A549 (cell line): Measurements from ENCODE around the gene FILIP1L. TPM values are rescaled to one million over a fixed set of nuclear protein-coding genes. Genes with fewer than 3 reads are reported as not detected.

ENCODE experiments used
- ATAC-seq, 2 experiments: fragments of 200-7000 bp in 1 of 2; fragments of >200 bp in 1 of 2; cut with Nextera tagmentation in 1 of 2; cut with Tn5 transposase in 1 of 2; 3 replicates each; pipeline versions ENCODE4 v1.8.0 to v1.9.1; 2018 to 2020; ENCODE audit warnings: mild to moderate bottlenecking in 1 of 2, moderate library complexity in 1 of 2
- CTCF ChIA-PET: fragments of 300-600 bp; sonication (Branson Sonifier 250); formaldehyde crosslinking; extraction: SDS; loops from one replicate; lab custom pipeline; 2021; ENCODE audit warnings: antibody characterized with exemption, inconsistent platforms; lab: Yijun Ruan, JAX
- POLR2A ChIA-PET: fragments of 350-600 bp; formaldehyde crosslinking; extraction: SDS; loops from one replicate; lab custom pipeline; 2021; ENCODE audit warnings: antibody characterized with exemption, inconsistent platforms; lab: Yijun Ruan, JAX
- DNase-seq, 2 experiments: peaks; one replicate each; pipeline versions ENCODE4 v3.0.0 to v3.0.0-alpha.2; 2011 to 2016; ENCODE audit warnings: low read depth in 1 of 2, low spot score in 1 of 2
- FAIRE-seq: peaks from 2 replicates; lab custom pipeline; 2011; peaks lifted over from hg19 to GRCh38; lab: Jason Lieb, UNC
- H3K27ac ChIP-seq, 2 experiments: fragments of >200 bp; sonication (Bioruptor Twin); formaldehyde crosslinking; 3 replicates each; pipeline ENCODE4 v1.5.1; 2016 to 2017
- H3K4me1 ChIP-seq: fragments of >200 bp; sonication (Bioruptor Twin); formaldehyde crosslinking; 3 replicates; pipeline ENCODE4 v1.6.1; 2016
- H3K4me2 ChIP-seq: fragments of >200 bp; sonication (Bioruptor Twin); formaldehyde crosslinking; 3 replicates; pipeline ENCODE4 v1.6.1; 2016
- H3K4me3 ChIP-seq: fragments of >200 bp; sonication (Bioruptor Twin); formaldehyde crosslinking; 3 replicates; pipeline ENCODE4 v1.5.1; 2016
- H3K9me3 ChIP-seq: fragments of >200 bp; sonication (Bioruptor Twin); formaldehyde crosslinking; 3 replicates; pipeline ENCODE4 v1.6.1; 2016
- ATOH8 ChIP-seq: fragments of 250-450 bp; sonication (Bioruptor Pico); IDR thresholded peaks from 2 replicates; pipeline ENCODE4 v1.5.0; 2020; ENCODE audit warnings: low read depth, mild to moderate bottlenecking, moderate library complexity
- BHLHE40 ChIP-seq: IDR thresholded peaks from 2 replicates; pipeline ENCODE4 v1.6.1; 2012; ENCODE audit warnings: low read depth, low read length, inconsistent platforms
- CEBPB ChIP-seq, 2 experiments: fragments of >200 bp in 1 of 2; sonication (Bioruptor Twin) in 1 of 2; formaldehyde crosslinking in 1 of 2; IDR thresholded peaks; 2 replicates each; pipeline ENCODE4 v1.6.1; 2012 to 2016
- CHD4 ChIP-seq: fragments of 200-600 bp; sonication (generic); IDR thresholded peaks from 2 replicates; pipeline ENCODE4 v1.6.1; 2016; ENCODE audit warnings: antibody characterized with exemption, mild to moderate bottlenecking, borderline replicate concordance
- ELK1 ChIP-seq: fragments of 150-350 bp; IDR thresholded peaks from 2 replicates; pipeline ENCODE4 v1.6.1; 2014; ENCODE audit warnings: low read depth, mild to moderate bottlenecking, low read length
- FOXS1 ChIP-seq: fragments of 250-450 bp; sonication (Bioruptor Pico); IDR thresholded peaks from 2 replicates; pipeline ENCODE4 v1.5.0; 2020; ENCODE audit warnings: mild to moderate bottlenecking, moderate library complexity
- GATA3 ChIP-seq: IDR thresholded peaks from 2 replicates; pipeline ENCODE4 v1.6.1; 2012; ENCODE audit warnings: borderline replicate concordance
- HES2 ChIP-seq: fragments of >200 bp; sonication (Bioruptor Twin); formaldehyde crosslinking; IDR thresholded peaks from 2 replicates; pipeline ENCODE4 v1.6.1; 2016
- HEYL ChIP-seq: fragments of 250-450 bp; sonication (Bioruptor Pico); IDR thresholded peaks from 2 replicates; pipeline ENCODE4 v1.8.0; 2021; ENCODE audit warnings: mild to moderate bottlenecking, moderate library complexity
- HOXB5 ChIP-seq: fragments of 250-450 bp; sonication (Bioruptor Pico); IDR thresholded peaks from 2 replicates; pipeline ENCODE4 v1.5.0; 2020; ENCODE audit warnings: mild to moderate bottlenecking, moderate library complexity
- JUN ChIP-seq, 2 experiments: fragments of >200 bp; sonication (Bioruptor Twin); formaldehyde crosslinking; IDR thresholded peaks; 2 replicates in 1 of 2; 3 replicates in 1 of 2; pipeline ENCODE4 v1.6.1; 2016 to 2017
- JUNB ChIP-seq: fragments of >200 bp; sonication (Bioruptor Twin); formaldehyde crosslinking; IDR thresholded peaks from 2 replicates; pipeline ENCODE4 v1.6.1; 2016
- KDM1A ChIP-seq: fragments of 200-600 bp; sonication (generic); IDR thresholded peaks from 2 replicates; pipeline ENCODE4 v1.6.1; 2016; ENCODE audit warnings: low read depth, mild to moderate bottlenecking
- NFE2L2 ChIP-seq: fragments of 150-350 bp; conservative IDR thresholded peaks from 2 replicates; pipeline ENCODE4 v1.6.1; 2014; ENCODE audit warnings: low read length
- NPAS2 ChIP-seq: fragments of 250-450 bp; sonication (Bioruptor Pico); IDR thresholded peaks from 2 replicates; pipeline ENCODE4 v1.8.0; 2022; ENCODE audit warnings: mild to moderate bottlenecking, moderate library complexity, borderline replicate concordance
- RAD21 ChIP-seq, 2 experiments: fragments of >200 bp in 1 of 2; sonication (Bioruptor Twin) in 1 of 2; formaldehyde crosslinking in 1 of 2; IDR thresholded peaks in 1 of 2; conservative IDR thresholded peaks in 1 of 2; 2 replicates in 1 of 2; 3 replicates in 1 of 2; pipeline ENCODE4 v1.6.1; 2012 to 2018; ENCODE audit warnings: inconsistent platforms in 1 of 2
- RCOR1 ChIP-seq: fragments of 150-350 bp; IDR thresholded peaks from 2 replicates; pipeline ENCODE4 v1.6.1; 2014; ENCODE audit warnings: antibody characterized with exemption, low read length, low read depth
- RFX5 ChIP-seq: fragments of 450-650 bp; IDR thresholded peaks from 2 replicates; pipeline ENCODE4 v1.7.1; 2014; ENCODE audit warnings: antibody characterized with exemption, mild to moderate bottlenecking, moderate library complexity
- SMC3 ChIP-seq: fragments of >200 bp; sonication (Bioruptor Twin); formaldehyde crosslinking; IDR thresholded peaks from 3 replicates; pipeline ENCODE4 v1.6.1; 2018; ENCODE audit warnings: inconsistent platforms
- TFCP2L1 ChIP-seq: fragments of 250-450 bp; sonication (Bioruptor Pico); IDR thresholded peaks from 2 replicates; pipeline ENCODE4 v1.5.0; 2021; ENCODE audit warnings: mild to moderate bottlenecking
- TP53 ChIP-seq: fragments of 250-450 bp; sonication (Bioruptor Pico); IDR thresholded peaks from 2 replicates; pipeline ENCODE4 v1.5.0; 2021; ENCODE audit warnings: mild to moderate bottlenecking, moderate library complexity
- USF2 ChIP-seq: fragments of 450-650 bp; IDR thresholded peaks from 2 replicates; pipeline ENCODE4 v1.6.1; 2014; ENCODE audit warnings: antibody characterized with exemption
- ZNF302 ChIP-seq: fragments of 250-450 bp; sonication (Bioruptor Pico); IDR thresholded peaks from 2 replicates; pipeline ENCODE4 v1.9.0; 2021; ENCODE audit warnings: inconsistent platforms, mild to moderate bottlenecking, moderate library complexity
- ZSCAN20 ChIP-seq: fragments of 250-450 bp; sonication (Bioruptor Pico); IDR thresholded peaks from 2 replicates; pipeline ENCODE4 v1.8.0; 2022; ENCODE audit warnings: mild to moderate bottlenecking, moderate library complexity
- polyA plus RNA-seq, 4 experiments: library from polyadenylated mRNA; depleted of rRNA in 3 of 4; stranded (reverse); fragments of >200 nt; fragmentation: RNase III in 1 of 4; extraction: RNeasy Plus Mini Kit Qiagen cat#74134 plus additional on column Dnase treatment in 1 of 4; gene quantifications; 2 replicates in 3 of 4; 3 replicates in 1 of 4; pipeline ENCODE4 v1.2.3, GENCODE V29; 2011 to 2017

FILIP1L gene
- polyA plus RNA-seq, 2 of the 4 experiments (the other 2 are of a cell fraction), result 0.19 to 0.45 TPM

- TF ChIP-seq ELK1, result no peak
- no peak for TF ChIP-seq TFCP2L1
- TF ChIP-seq NPAS2 (CRISPR knock-in tag), result no peak
- TF ChIP-seq RFX5, result no peak
- no peak for TF ChIP-seq ATOH8
- no peak for TF ChIP-seq JUNB
- no peak for TF ChIP-seq CEBPB (IDR thresholded peaks at IDR 0.05)
- no peak for TF ChIP-seq BHLHE40
- TF ChIP-seq ZSCAN20 (CRISPR knock-in tag), result no peak
- no peak for TF ChIP-seq HES2
Measured at GRCh38 chr3:100099621-100100020, 14.7 kb downstream of the FILIP1L start (continued).

- ATAC-seq (no peak), FAIRE-seq (no peak), DNase-seq (no peak)
- peaks cover 6% of the 10 kb centered on the region; the same call in 1 of the 3 replicates for H3K4me1 ChIP-seq
- no peaks in the 10 kb centered on the region for H3K9me3 ChIP-seq
- CTCF ChIA-PET, result no interaction called here
- no peak overlapping the region for H3K4me2 ChIP-seq
- POLR2A ChIA-PET, result no interaction called here
- no peak overlapping the region for H3K4me3 ChIP-seq
- H3K27ac ChIP-seq, result no peak overlapping the region
- no peak for TF ChIP-seq GATA3
- TF ChIP-seq JUN (IDR thresholded peaks at IDR 0.05), result no peak
- TF ChIP-seq JUNB, result no peak
- TF ChIP-seq SMC3, result no peak
- no peak for TF ChIP-seq TP53 (CRISPR knock-in tag)
- no peak for TF ChIP-seq RCOR1
- TF ChIP-seq CEBPB (IDR thresholded peaks at IDR 0.05), result no peak
- TF ChIP-seq NFE2L2, result no peak
- no peak for TF ChIP-seq USF2
- TF ChIP-seq RFX5, result no peak
- no peak for TF ChIP-seq KDM1A
- no peak for TF ChIP-seq RAD21 (conservative IDR thresholded peaks at IDR 0.05 in 1 of 2, IDR thresholded peaks at IDR 0.05 in 1 of 2)
- no peak for TF ChIP-seq ZNF302 (CRISPR knock-in tag)
- TF ChIP-seq HOXB5, result no peak
- no peak for TF ChIP-seq HEYL (CRISPR knock-in tag)
- no peak for TF ChIP-seq FOXS1
- TF ChIP-seq ATOH8, result no peak
- TF ChIP-seq CHD4, result no peak
Measured at GRCh38 chr3:100098784-100099070, 15.6 kb downstream of the FILIP1L start.
